DMS 273 (cell line): ENCODE measurements around the gene CFAP77.
A peak's percentile ranks its signal among the peaks of the same experiment; 100 is the strongest.

Experiments used
- DNase-seq: peaks from one replicate; lab custom pipeline; 2025; ENCODE audit not compliant: unreplicated experiment; lab: John Stamatoyannopoulos, UW

Gene CFAP77

GRCh38 chr9:132407196-132407595, 2.8 kb upstream of the CFAP77 start:
- DNase-seq, result no peak

- no peak for DNase-seq
Measured at GRCh38 chr9:132408521-132408920, 1.5 kb upstream of the CFAP77 start.

GRCh38 chr9:132410642-132411041, 631 bp downstream of the CFAP77 start:
- DNase-seq, result no peak

GRCh38 chr9:132411091-132411508, 1.1 kb downstream of the CFAP77 start:
- DNase-seq, result peak; percentile 82

- peak; percentile 56 for DNase-seq
Measured at GRCh38 chr9:132412089-132412488, 2.1 kb downstream of the CFAP77 start.

GRCh38 chr9:132413926-132414325, 3.9 kb downstream of the CFAP77 start:
- no peak for DNase-seq

- no peak for DNase-seq
Measured at GRCh38 chr9:132414731-132415130, 4.7 kb downstream of the CFAP77 start.

- no peak for DNase-seq
Measured at GRCh38 chr9:132415181-132415580, 5.2 kb downstream of the CFAP77 start.

GRCh38 chr9:132418726-132419363, 8.8 kb downstream of the CFAP77 start:
- no peak for DNase-seq

GRCh38 chr9:132422574-132422973, 12.6 kb downstream of the CFAP77 start:
- no peak for DNase-seq

- DNase-seq, result no peak
Measured at GRCh38 chr9:132423503-132423902, 13.5 kb downstream of the CFAP77 start.

GRCh38 chr9:132424857-132425674, 15.1 kb downstream of the CFAP77 start:
- no peak for DNase-seq

- DNase-seq, result no peak
Measured at GRCh38 chr9:132425675-132426062, 15.7 kb downstream of the CFAP77 start.

- DNase-seq, result no peak
Measured at GRCh38 chr9:132426639-132427414, 16.8 kb downstream of the CFAP77 start.

GRCh38 chr9:132430998-132431397, 21.0 kb downstream of the CFAP77 start:
- DNase-seq, result no peak

GRCh38 chr9:132434881-132435280, 24.9 kb downstream of the CFAP77 start:
- DNase-seq, result no peak

GRCh38 chr9:132439153-132439552, 29.1 kb downstream of the CFAP77 start:
- DNase-seq, result no peak

- DNase-seq, result no peak
Measured at GRCh38 chr9:132440735-132441134, 30.7 kb downstream of the CFAP77 start.

GRCh38 chr9:132441404-132441803, 31.4 kb downstream of the CFAP77 start:
- DNase-seq, result no peak

GRCh38 chr9:132443951-132444607, 34.1 kb downstream of the CFAP77 start:
- DNase-seq, result no peak

GRCh38 chr9:132446887-132447286, 36.9 kb downstream of the CFAP77 start:
- DNase-seq, result no peak
